Measurements from ENCODE around the gene UPF3A. TPM values are rescaled to one million over a fixed set of nuclear protein-coding genes. Genes with fewer than 3 reads are reported as not detected.

The UPF3A gene
- total RNA-seq = 16.1 and 19.8 TPM in 2 replicates

GRCh38 chr13:114281351-114282040 is at the start of gene UPF3A:
Gene UPF3A, plus strand, starts transcription at chr13:114281601. Its CDS starts 39 bp downstream, at chr13:114281640.

GRCh38 chr13:114234645-114235421 is 46.6 kb upstream of the UPF3A start, which contains the start of gene CDC16:
Gene CDC16, plus strand, starts transcription at chr13:114234897. Its CDS starts 188 bp downstream, at chr13:114235085.

GRCh38 chr13:114314074-114314912 is 32.9 kb downstream of the UPF3A start, which contains the start of gene CHAMP1:
Gene CHAMP1, plus strand, starts transcription at chr13:114314503. Its CDS starts 9,340 bp downstream, at chr13:114323843.

Other genes starting within 250 kb of the UPF3A start
- gene RASA3, start 149.0 kb upstream of the UPF3A start, total RNA-seq = 25.3 and 26.6 TPM in 2 replicates
- gene CFAP97D2, start 102.3 kb upstream of the UPF3A start, total RNA-seq = not detected in 2 replicates
- gene CDC16, start 46.7 kb upstream of the UPF3A start, total RNA-seq = 18.0 and 22.2 TPM in 2 replicates
- gene CHAMP1, start 32.9 kb downstream of the UPF3A start, total RNA-seq = 28.7 and 36.8 TPM in 2 replicates